HL-60 (cell line): ENCODE data around the gene RHOJ.

Source experiments
- DNase-seq, 2 experiments: peaks; one replicate each; pipeline ENCODE4 v3.0.0-alpha.2; 2010 to 2020; ENCODE audit warnings: low read depth in 1 of 2, low spot score in 1 of 2
- H3K27ac ChIP-seq: fragments of 250-450 bp; sonication (Bioruptor Pico); replicated peaks from 2 replicates; pipeline ENCODE4 v1.5.1; 2020; ENCODE audit warnings: mild to moderate bottlenecking, moderate library complexity
- H3K27me3 ChIP-seq: fragments of 250-450 bp; sonication (Bioruptor Pico); 2 replicates; pipeline ENCODE4 v1.5.1; 2021; ENCODE audit warnings: mild to moderate bottlenecking, moderate library complexity; ENCODE audit not compliant: insufficient read depth, poor library complexity, severe bottlenecking
- H3K4me3 ChIP-seq: replicated peaks from 2 replicates; pipeline ENCODE4 v1.5.1; 2011; ENCODE audit warnings: mild to moderate bottlenecking, control low read depth, low read length; ENCODE audit not compliant: insufficient read depth
- CTCF ChIP-seq: IDR thresholded peaks from one replicate; pipeline ENCODE4 v1.5.1; 2011; ENCODE audit warnings: low read length, control low read depth, inconsistent platforms; ENCODE audit not compliant: insufficient read depth
- GABPA ChIP-seq: IDR thresholded peaks from 2 replicates; pipeline ENCODE4 v1.6.1; 2012; ENCODE audit warnings: low read depth
- POLR2AphosphoS5 ChIP-seq: IDR thresholded peaks from 2 replicates; pipeline ENCODE4 v1.6.1; 2012; ENCODE audit warnings: low read depth
- REST ChIP-seq: IDR thresholded peaks from 2 replicates; pipeline ENCODE4 v1.6.1; 2012; ENCODE audit warnings: low read depth; ENCODE audit not compliant: insufficient replicate concordance
- SPI1 ChIP-seq: IDR thresholded peaks from 2 replicates; pipeline ENCODE4 v1.6.1; 2012; ENCODE audit warnings: low read depth, mild to moderate bottlenecking, borderline replicate concordance

The RHOJ gene

GRCh38 chr14:63223596-63223995 is 19.4 kb downstream of the RHOJ start:
- DNase-seq: no peak
- Histone ChIP-seq H3K27ac (no peak overlapping the region), H3K4me3 (no peak overlapping the region), H3K27me3 (peaks cover 2% of the 10 kb centered on the region)
- no peak for TF ChIP-seq SPI1
- no peak for TF ChIP-seq POLR2AphosphoS5
- no peak for TF ChIP-seq GABPA
- no peak for TF ChIP-seq REST
- TF ChIP-seq CTCF: no peak

GRCh38 chr14:63224196-63224595 is 20.0 kb downstream of the RHOJ start:
- H3K4me3 ChIP-seq: no peak overlapping the region
- no peak overlapping the region for H3K27ac ChIP-seq
- DNase-seq: no peak
- no peak for TF ChIP-seq POLR2AphosphoS5
- no peak for TF ChIP-seq REST
- TF ChIP-seq GABPA: no peak
- no peak for TF ChIP-seq CTCF
- no peak for TF ChIP-seq SPI1
- H3K27me3 ChIP-seq: peaks cover 2% of the 10 kb centered on the region

GRCh38 chr14:63228217-63228616 is 24.0 kb downstream of the RHOJ start:
- DNase-seq: no peak
- Histone ChIP-seq H3K27ac (no peak overlapping the region), H3K4me3 (no peak overlapping the region), H3K27me3 (peaks cover 2% of the 10 kb centered on the region)
- TF ChIP-seq GABPA: no peak
- TF ChIP-seq CTCF: no peak
- TF ChIP-seq SPI1: no peak
- TF ChIP-seq REST: no peak
- no peak for TF ChIP-seq POLR2AphosphoS5
